ENCODE measurements around the gene AGAP1. TPM values are rescaled to one million over a fixed set of nuclear protein-coding genes. Genes with fewer than 3 reads are reported as not detected.

The AGAP1 gene
- total RNA-seq, 4 donors from 2014 or later = 23.4 to 46.5 (median 29.3) TPM

- intact Hi-C loops (cut with DNase I) = no loop called here
- DNase-seq = no peak
- TF ChIP-seq CTCF (IDR thresholded peaks at IDR 0.05) (no peak), POLR2A (IDR thresholded peaks at IDR 0.05) (no peak)
- no peaks in the 10 kb centered on the region for H3K36me3 ChIP-seq
- H3K9me3 ChIP-seq = no peaks in the 10 kb centered on the region
- WGBS, 2 donors = 79 to 82% methylated on average over 25 of the region's 25 CpGs
- H3K27me3 ChIP-seq = no peaks in the 10 kb centered on the region
- H3K27ac ChIP-seq = no peak overlapping the region
- H3K4me3 ChIP-seq (replicated peaks in 1 of 3) = no peak overlapping the region
- peaks cover 5 to 25% of the 10 kb centered on the region in 2 donors for H3K4me1 ChIP-seq
These were observed 13.3 kb downstream of the AGAP1 start for GRCh38 chr2:235506997-235507615.

- Histone ChIP-seq H3K4me1 (peaks cover 12 to 33% of the 10 kb centered on the region in 2 donors), H3K4me3 (replicated peaks in 1 of 3) (no peak overlapping the region), H3K27ac (no peak overlapping the region), H3K36me3 (no peaks in the 10 kb centered on the region), H3K9me3 (no peaks in the 10 kb centered on the region), H3K27me3 (no peaks in the 10 kb centered on the region)
- WGBS, 2 donors = 96 to 97% methylated on average over 6 of the region's 6 CpGs
- intact Hi-C loops (cut with DNase I) = no loop called here
- no peak for DNase-seq
- TF ChIP-seq POLR2A (IDR thresholded peaks at IDR 0.05) (no peak), CTCF (IDR thresholded peaks at IDR 0.05) (no peak)
These were observed 14.1 kb downstream of the AGAP1 start for GRCh38 chr2:235507928-235508327.

- Histone ChIP-seq H3K4me3 (replicated peaks in 1 of 3) (no peak overlapping the region), H3K36me3 (no peaks in the 10 kb centered on the region), H3K27ac (no peak overlapping the region), H3K4me1 (peaks cover 13 to 38% of the 10 kb centered on the region in 2 donors), H3K27me3 (no peaks in the 10 kb centered on the region), H3K9me3 (no peaks in the 10 kb centered on the region)
- intact Hi-C loops (cut with DNase I) = no loop called here
- DNase-seq = no peak
- TF ChIP-seq CTCF (IDR thresholded peaks at IDR 0.05) (no peak), POLR2A (IDR thresholded peaks at IDR 0.05) (no peak)
- 88 to 90% methylated on average over 26 of the region's 26 CpGs for WGBS, 2 donors
These were observed 14.7 kb downstream of the AGAP1 start for GRCh38 chr2:235508371-235509160.

GRCh38 chr2:235510318-235510717 lies 16.5 kb downstream of the AGAP1 start:
- Histone ChIP-seq H3K36me3 (no peaks in the 10 kb centered on the region), H3K27ac (no peak overlapping the region), H3K4me1 (peaks cover 13 to 33% of the 10 kb centered on the region in 2 donors), H3K4me3 (replicated peaks in 1 of 3) (no peak overlapping the region), H3K27me3 (no peaks in the 10 kb centered on the region), H3K9me3 (no peaks in the 10 kb centered on the region)
- intact Hi-C loops (cut with DNase I) = no loop called here
- 88 to 89% methylated on average over 4 of the region's 4 CpGs for WGBS, 2 donors
- DNase-seq = no peak
- TF ChIP-seq POLR2A (IDR thresholded peaks at IDR 0.05) = no peak
- no peak for TF ChIP-seq CTCF (IDR thresholded peaks at IDR 0.05)

GRCh38 chr2:235511187-235511661 lies 17.4 kb downstream of the AGAP1 start:
- no peak overlapping the region for H3K4me3 ChIP-seq (replicated peaks in 1 of 3)
- no peaks in the 10 kb centered on the region for H3K36me3 ChIP-seq
- H3K27me3 ChIP-seq = no peaks in the 10 kb centered on the region
- peak overlapping the region in 2 of 3 donors; percentile 11 to 63 for H3K27ac ChIP-seq
- intact Hi-C loops (cut with DNase I) = no loop called here
- DNase-seq = peak; percentile 88 to 91
- H3K9me3 ChIP-seq = no peaks in the 10 kb centered on the region
- peaks cover 13 to 30% of the 10 kb centered on the region in 2 donors for H3K4me1 ChIP-seq
- no peak for TF ChIP-seq CTCF (IDR thresholded peaks at IDR 0.05)
- no peak for TF ChIP-seq POLR2A (IDR thresholded peaks at IDR 0.05)
- 14 to 24% methylated on average over 4 to 6 of the region's 7 CpGs for WGBS, 2 donors

All from thyroid gland (tissue), 4 donors.